PC-9 (cell line): ENCODE results near the gene TMEM74B.

ENCODE experiments used
- CTCF ChIP-seq: fragments of 200-600 bp; sonication (generic); conservative IDR thresholded peaks from 2 replicates; pipeline ENCODE4 v1.6.1; 2017; ENCODE audit warnings: mixed run types, antibody characterized with exemption, mild to moderate bottlenecking, moderate library complexity
- EZH2 ChIP-seq: fragments of 200-600 bp; sonication (generic); IDR thresholded peaks from 2 replicates; pipeline ENCODE4 v1.8.0; 2017; ENCODE audit warnings: antibody characterized with exemption, low read depth

GRCh38 chr20:1146957-1147356 lies 37.8 kb downstream of the TMEM74B start:
- TF ChIP-seq CTCF (no peak), EZH2 (no peak)
